ENCODE data around the gene CERS4. TPM values are rescaled to one million over a fixed set of nuclear protein-coding genes. Genes with fewer than 3 reads are reported as not detected.

CERS4 gene
- total and polyA plus RNA-seq, 10 of the 15 experiments (the other 5 are each of a cell fraction or from before 2014, with no cell fraction given): 0.34 to 62.1 (median 20.7) TPM

- TF ChIP-seq BCL3 (IDR thresholded peaks at IDR 0.05; ENCODE audit: borderline replicate concordance, insufficient read depth, low read depth, low read length, poor library complexity, severe bottlenecking): no peak
- TF ChIP-seq, protein P1, sequence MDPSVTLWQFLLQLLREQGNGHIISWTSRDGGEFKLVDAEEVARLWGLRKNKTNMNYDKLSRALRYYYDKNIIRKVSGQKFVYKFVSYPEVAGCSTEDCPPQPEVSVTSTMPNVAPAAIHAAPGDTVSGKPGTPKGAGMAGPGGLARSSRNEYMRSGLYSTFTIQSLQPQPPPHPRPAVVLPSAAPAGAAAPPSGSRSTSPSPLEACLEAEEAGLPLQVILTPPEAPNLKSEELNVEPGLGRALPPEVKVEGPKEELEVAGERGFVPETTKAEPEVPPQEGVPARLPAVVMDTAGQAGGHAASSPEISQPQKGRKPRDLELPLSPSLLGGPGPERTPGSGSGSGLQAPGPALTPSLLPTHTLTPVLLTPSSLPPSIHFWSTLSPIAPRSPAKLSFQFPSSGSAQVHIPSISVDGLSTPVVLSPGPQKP (IDR thresholded peaks at IDR 0.05; ENCODE audit: low read depth, low read length): 0 out of 2 replicates have a peak, but pooled peaks have one; percentile 33
- TF ChIP-seq CBFB (IDR thresholded peaks at IDR 0.05; ENCODE audit: low read depth): peak; percentile 11; the same call in 1 of the 2 replicates
- peak; percentile 75 for TF ChIP-seq BRCA1 (IDR thresholded peaks at IDR 0.05; ENCODE audit: low read depth, low read length)
- no peak for TF ChIP-seq SUPT20H (IDR thresholded peaks at IDR 0.05; ENCODE audit: borderline replicate concordance, control insufficient read depth, low read depth, low read length)
- no peak for TF ChIP-seq ZZZ3 (IDR thresholded peaks at IDR 0.05; ENCODE audit: control insufficient read depth, insufficient read length, low read depth)
- no peak for TF ChIP-seq EED (IDR thresholded peaks at IDR 0.05; ENCODE audit: low read depth)
- no peak; the same call in 1 of the 2 replicates for TF ChIP-seq RB1 (IDR thresholded peaks at IDR 0.05; ENCODE audit: borderline replicate concordance)
- TF ChIP-seq KDM1A (IDR thresholded peaks at IDR 0.05; ENCODE audit: borderline replicate concordance): no peak
- TF ChIP-seq NFYA (IDR thresholded peaks at IDR 0.05; ENCODE audit: borderline replicate concordance, low read depth, low read length): no peak
- no peak for TF ChIP-seq EZH2 (IDR thresholded peaks at IDR 0.05; ENCODE audit: borderline replicate concordance, control insufficient read depth, low read depth, low read length)
- TF ChIP-seq RAD51 (IDR thresholded peaks at IDR 0.05): no peak
- TF ChIP-seq, protein P2, sequence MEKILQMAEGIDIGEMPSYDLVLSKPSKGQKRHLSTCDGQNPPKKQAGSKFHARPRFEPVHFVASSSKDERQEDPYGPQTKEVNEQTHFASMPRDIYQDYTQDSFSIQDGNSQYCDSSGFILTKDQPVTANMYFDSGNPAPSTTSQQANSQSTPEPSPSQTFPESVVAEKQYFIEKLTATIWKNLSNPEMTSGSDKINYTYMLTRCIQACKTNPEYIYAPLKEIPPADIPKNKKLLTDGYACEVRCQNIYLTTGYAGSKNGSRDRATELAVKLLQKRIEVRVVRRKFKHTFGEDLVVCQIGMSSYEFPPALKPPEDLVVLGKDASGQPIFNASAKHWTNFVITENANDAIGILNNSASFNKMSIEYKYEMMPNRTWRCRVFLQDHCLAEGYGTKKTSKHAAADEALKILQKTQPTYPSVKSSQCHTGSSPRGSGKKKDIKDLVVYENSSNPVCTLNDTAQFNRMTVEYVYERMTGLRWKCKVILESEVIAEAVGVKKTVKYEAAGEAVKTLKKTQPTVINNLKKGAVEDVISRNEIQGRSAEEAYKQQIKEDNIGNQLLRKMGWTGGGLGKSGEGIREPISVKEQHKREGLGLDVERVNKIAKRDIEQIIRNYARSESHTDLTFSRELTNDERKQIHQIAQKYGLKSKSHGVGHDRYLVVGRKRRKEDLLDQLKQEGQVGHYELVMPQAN (conservative IDR thresholded peaks at IDR 0.05): peak; percentile 90
- TF ChIP-seq, protein P3, sequence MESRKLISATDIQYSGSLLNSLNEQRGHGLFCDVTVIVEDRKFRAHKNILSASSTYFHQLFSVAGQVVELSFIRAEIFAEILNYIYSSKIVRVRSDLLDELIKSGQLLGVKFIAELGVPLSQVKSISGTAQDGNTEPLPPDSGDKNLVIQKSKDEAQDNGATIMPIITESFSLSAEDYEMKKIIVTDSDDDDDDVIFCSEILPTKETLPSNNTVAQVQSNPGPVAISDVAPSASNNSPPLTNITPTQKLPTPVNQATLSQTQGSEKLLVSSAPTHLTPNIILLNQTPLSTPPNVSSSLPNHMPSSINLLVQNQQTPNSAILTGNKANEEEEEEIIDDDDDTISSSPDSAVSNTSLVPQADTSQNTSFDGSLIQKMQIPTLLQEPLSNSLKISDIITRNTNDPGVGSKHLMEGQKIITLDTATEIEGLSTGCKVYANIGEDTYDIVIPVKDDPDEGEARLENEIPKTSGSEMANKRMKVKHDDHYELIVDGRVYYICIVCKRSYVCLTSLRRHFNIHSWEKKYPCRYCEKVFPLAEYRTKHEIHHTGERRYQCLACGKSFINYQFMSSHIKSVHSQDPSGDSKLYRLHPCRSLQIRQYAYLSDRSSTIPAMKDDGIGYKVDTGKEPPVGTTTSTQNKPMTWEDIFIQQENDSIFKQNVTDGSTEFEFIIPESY (IDR thresholded peaks at IDR 0.05): no peak
- peak; percentile 41; the same call in 1 of the 3 replicates for TF ChIP-seq POU2F2 (IDR thresholded peaks at IDR 0.05; ENCODE audit: borderline replicate concordance, low read depth, low read length)
- TF ChIP-seq STAT3 (IDR thresholded peaks at IDR 0.05; ENCODE audit: low read depth, low read length): no peak
- TF ChIP-seq, protein P4, sequence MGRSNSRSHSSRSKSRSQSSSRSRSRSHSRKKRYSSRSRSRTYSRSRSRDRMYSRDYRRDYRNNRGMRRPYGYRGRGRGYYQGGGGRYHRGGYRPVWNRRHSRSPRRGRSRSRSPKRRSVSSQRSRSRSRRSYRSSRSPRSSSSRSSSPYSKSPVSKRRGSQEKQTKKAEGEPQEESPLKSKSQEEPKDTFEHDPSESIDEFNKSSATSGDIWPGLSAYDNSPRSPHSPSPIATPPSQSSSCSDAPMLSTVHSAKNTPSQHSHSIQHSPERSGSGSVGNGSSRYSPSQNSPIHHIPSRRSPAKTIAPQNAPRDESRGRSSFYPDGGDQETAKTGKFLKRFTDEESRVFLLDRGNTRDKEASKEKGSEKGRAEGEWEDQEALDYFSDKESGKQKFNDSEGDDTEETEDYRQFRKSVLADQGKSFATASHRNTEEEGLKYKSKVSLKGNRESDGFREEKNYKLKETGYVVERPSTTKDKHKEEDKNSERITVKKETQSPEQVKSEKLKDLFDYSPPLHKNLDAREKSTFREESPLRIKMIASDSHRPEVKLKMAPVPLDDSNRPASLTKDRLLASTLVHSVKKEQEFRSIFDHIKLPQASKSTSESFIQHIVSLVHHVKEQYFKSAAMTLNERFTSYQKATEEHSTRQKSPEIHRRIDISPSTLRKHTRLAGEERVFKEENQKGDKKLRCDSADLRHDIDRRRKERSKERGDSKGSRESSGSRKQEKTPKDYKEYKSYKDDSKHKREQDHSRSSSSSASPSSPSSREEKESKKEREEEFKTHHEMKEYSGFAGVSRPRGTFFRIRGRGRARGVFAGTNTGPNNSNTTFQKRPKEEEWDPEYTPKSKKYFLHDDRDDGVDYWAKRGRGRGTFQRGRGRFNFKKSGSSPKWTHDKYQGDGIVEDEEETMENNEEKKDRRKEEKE (IDR thresholded peaks at IDR 0.05): no peak
Observed at GRCh38 chr19:8307965-8308866, 99.0 kb downstream of the CERS4 start, which contains the start of gene CD320 (continued).
